A549 (cell line): Measurements from ENCODE around the gene GPHB5. TPM values are rescaled to one million over a fixed set of nuclear protein-coding genes. Genes with fewer than 3 reads are reported as not detected.
"Not testable (repeated sequence)": the region's sequence is repeated elsewhere in the genome, so short reads cannot be mapped to it uniquely, and the experiment has no call there.

Source experiments
- ATAC-seq, 2 experiments: fragments of 200-7000 bp in 1 of 2; fragments of >200 bp in 1 of 2; cut with Nextera tagmentation in 1 of 2; cut with Tn5 transposase in 1 of 2; 3 replicates each; pipeline versions ENCODE4 v1.8.0 to v1.9.1; 2018 to 2020; ENCODE audit warnings: mild to moderate bottlenecking in 1 of 2, moderate library complexity in 1 of 2
- CTCF ChIA-PET: fragments of 300-600 bp; sonication (Branson Sonifier 250); formaldehyde crosslinking; extraction: SDS; loops from one replicate; lab custom pipeline; 2021; ENCODE audit warnings: antibody characterized with exemption, inconsistent platforms; lab: Yijun Ruan, JAX
- POLR2A ChIA-PET: fragments of 350-600 bp; formaldehyde crosslinking; extraction: SDS; loops from one replicate; lab custom pipeline; 2021; ENCODE audit warnings: antibody characterized with exemption, inconsistent platforms; lab: Yijun Ruan, JAX
- DNase-seq, 2 experiments: peaks; one replicate each; pipeline versions ENCODE4 v3.0.0 to v3.0.0-alpha.2; 2011 to 2016; ENCODE audit warnings: low read depth in 1 of 2, low spot score in 1 of 2
- FAIRE-seq: peaks from 2 replicates; lab custom pipeline; 2011; peaks lifted over from hg19 to GRCh38; lab: Jason Lieb, UNC
- H3K27ac ChIP-seq, 2 experiments: fragments of >200 bp; sonication (Bioruptor Twin); formaldehyde crosslinking; 3 replicates each; pipeline ENCODE4 v1.5.1; 2016 to 2017
- H3K4me1 ChIP-seq: fragments of >200 bp; sonication (Bioruptor Twin); formaldehyde crosslinking; 3 replicates; pipeline ENCODE4 v1.6.1; 2016
- H3K4me2 ChIP-seq: fragments of >200 bp; sonication (Bioruptor Twin); formaldehyde crosslinking; 3 replicates; pipeline ENCODE4 v1.6.1; 2016
- H3K4me3 ChIP-seq: fragments of >200 bp; sonication (Bioruptor Twin); formaldehyde crosslinking; 3 replicates; pipeline ENCODE4 v1.5.1; 2016
- H3K9me3 ChIP-seq: fragments of >200 bp; sonication (Bioruptor Twin); formaldehyde crosslinking; 3 replicates; pipeline ENCODE4 v1.6.1; 2016
- CBX2 ChIP-seq: fragments of 200-600 bp; sonication (generic); IDR thresholded peaks from 2 replicates; pipeline ENCODE4 v1.6.1; 2016; ENCODE audit warnings: low read depth, mild to moderate bottlenecking, borderline replicate concordance
- CHD4 ChIP-seq: fragments of 200-600 bp; sonication (generic); IDR thresholded peaks from 2 replicates; pipeline ENCODE4 v1.6.1; 2016; ENCODE audit warnings: antibody characterized with exemption, mild to moderate bottlenecking, borderline replicate concordance
- EHF ChIP-seq: fragments of 250-450 bp; sonication (Bioruptor Pico); IDR thresholded peaks from 2 replicates; pipeline ENCODE4 v1.5.0; 2020; ENCODE audit warnings: mild to moderate bottlenecking
- FOSL2 ChIP-seq, 2 experiments: fragments of 450-650 bp in 1 of 2; fragments of >200 bp in 1 of 2; sonication (Bioruptor Twin) in 1 of 2; formaldehyde crosslinking; IDR thresholded peaks; 2 replicates each; pipeline versions ENCODE4 v1.5.0 to v1.6.1; 2016 to 2020; ENCODE audit warnings: mild to moderate bottlenecking in 1 of 2, moderate library complexity in 1 of 2
- GATA3 ChIP-seq: IDR thresholded peaks from 2 replicates; pipeline ENCODE4 v1.6.1; 2012; ENCODE audit warnings: borderline replicate concordance
- HEYL ChIP-seq: fragments of 250-450 bp; sonication (Bioruptor Pico); IDR thresholded peaks from 2 replicates; pipeline ENCODE4 v1.8.0; 2021; ENCODE audit warnings: mild to moderate bottlenecking, moderate library complexity
- JUN ChIP-seq, 2 experiments: fragments of >200 bp; sonication (Bioruptor Twin); formaldehyde crosslinking; IDR thresholded peaks; 2 replicates in 1 of 2; 3 replicates in 1 of 2; pipeline ENCODE4 v1.6.1; 2016 to 2017
- KDM1A ChIP-seq: fragments of 200-600 bp; sonication (generic); IDR thresholded peaks from 2 replicates; pipeline ENCODE4 v1.6.1; 2016; ENCODE audit warnings: low read depth, mild to moderate bottlenecking
- MYC ChIP-seq: IDR thresholded peaks from 2 replicates; pipeline ENCODE4 v1.6.1; 2012; ENCODE audit warnings: mild to moderate bottlenecking, inconsistent platforms, low read length, improper control_type of control experiment, borderline replicate concordance
- RAD21 ChIP-seq, 2 experiments: fragments of >200 bp in 1 of 2; sonication (Bioruptor Twin) in 1 of 2; formaldehyde crosslinking in 1 of 2; IDR thresholded peaks in 1 of 2; conservative IDR thresholded peaks in 1 of 2; 2 replicates in 1 of 2; 3 replicates in 1 of 2; pipeline ENCODE4 v1.6.1; 2012 to 2018; ENCODE audit warnings: inconsistent platforms in 1 of 2
- RCOR1 ChIP-seq: fragments of 150-350 bp; IDR thresholded peaks from 2 replicates; pipeline ENCODE4 v1.6.1; 2014; ENCODE audit warnings: antibody characterized with exemption, low read length, low read depth
- SMC3 ChIP-seq: fragments of >200 bp; sonication (Bioruptor Twin); formaldehyde crosslinking; IDR thresholded peaks from 3 replicates; pipeline ENCODE4 v1.6.1; 2018; ENCODE audit warnings: inconsistent platforms
- TFCP2L1 ChIP-seq: fragments of 250-450 bp; sonication (Bioruptor Pico); IDR thresholded peaks from 2 replicates; pipeline ENCODE4 v1.5.0; 2021; ENCODE audit warnings: mild to moderate bottlenecking
- USF2 ChIP-seq: fragments of 450-650 bp; IDR thresholded peaks from 2 replicates; pipeline ENCODE4 v1.6.1; 2014; ENCODE audit warnings: antibody characterized with exemption
- ZFP36 ChIP-seq: fragments of 450-650 bp; IDR thresholded peaks from 2 replicates; pipeline ENCODE4 v1.6.1; 2014; ENCODE audit warnings: borderline replicate concordance; ENCODE audit not compliant: partially characterized antibody
- ZSCAN20 ChIP-seq: fragments of 250-450 bp; sonication (Bioruptor Pico); IDR thresholded peaks from 2 replicates; pipeline ENCODE4 v1.8.0; 2022; ENCODE audit warnings: mild to moderate bottlenecking, moderate library complexity
- WGBS: methylation state at CpG from one replicate; pipeline ENCODE4 v1.1.6; 2017; ENCODE audit errors: missing lambda C conversion rate; 5-methylcytosine and 5-hydroxymethylcytosine counted together
- polyA plus RNA-seq, 4 experiments: library from polyadenylated mRNA; depleted of rRNA in 3 of 4; stranded (reverse); fragments of >200 nt; fragmentation: RNase III in 1 of 4; extraction: RNeasy Plus Mini Kit Qiagen cat#74134 plus additional on column Dnase treatment in 1 of 4; gene quantifications; 2 replicates in 3 of 4; 3 replicates in 1 of 4; pipeline ENCODE4 v1.2.3, GENCODE V29; 2011 to 2017
- TF ChIP-seq, protein P1 (sequence below): IDR thresholded peaks from 2 replicates; pipeline ENCODE4 v1.6.1; 2012
- TF ChIP-seq, protein P2 (sequence below): fragments of 250-450 bp; sonication (Bioruptor Pico); IDR thresholded peaks from 2 replicates; pipeline ENCODE4 v1.5.0; 2021; ENCODE audit warnings: mild to moderate bottlenecking, moderate library complexity, borderline replicate concordance
- TF ChIP-seq, protein P3 (sequence below): IDR thresholded peaks from 2 replicates; pipeline ENCODE4 v1.6.1; 2012; ENCODE audit warnings: low read depth, borderline replicate concordance
- TF ChIP-seq, protein P4 (sequence below): fragments of 150-350 bp; IDR thresholded peaks from 2 replicates; pipeline ENCODE4 v1.6.1; 2014; ENCODE audit warnings: low read depth, mild to moderate bottlenecking, low read length

Gene GPHB5
- polyA plus RNA-seq, 2 of the 4 experiments (the other 2 are of a cell fraction) = not detected

- Histone ChIP-seq H3K4me2 (no peak overlapping the region), H3K9me3 (no peaks in the 10 kb centered on the region), H3K4me3 (no peak overlapping the region), H3K27ac (no peak overlapping the region), H3K4me1 (no peaks in the 10 kb centered on the region)
- WGBS = 32% methylated on average over 7 of the region's 7 CpGs
- CTCF ChIA-PET = interaction anchor here (0.8 to 1.6 kb wide), 5 partner anchors 12 to 1473 kb away, joined by 3 to 6 read pairs (median 3); no protein-coding TSS in a partner anchor
- POLR2A ChIA-PET = no interaction called here
- no peak for FAIRE-seq
- no peak for DNase-seq
- ATAC-seq = no peak
- TF ChIP-seq CHD4 = no peak
- TF ChIP-seq, protein P1, sequence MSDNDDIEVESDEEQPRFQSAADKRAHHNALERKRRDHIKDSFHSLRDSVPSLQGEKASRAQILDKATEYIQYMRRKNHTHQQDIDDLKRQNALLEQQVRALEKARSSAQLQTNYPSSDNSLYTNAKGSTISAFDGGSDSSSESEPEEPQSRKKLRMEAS = no peak
- TF ChIP-seq, protein P2, sequence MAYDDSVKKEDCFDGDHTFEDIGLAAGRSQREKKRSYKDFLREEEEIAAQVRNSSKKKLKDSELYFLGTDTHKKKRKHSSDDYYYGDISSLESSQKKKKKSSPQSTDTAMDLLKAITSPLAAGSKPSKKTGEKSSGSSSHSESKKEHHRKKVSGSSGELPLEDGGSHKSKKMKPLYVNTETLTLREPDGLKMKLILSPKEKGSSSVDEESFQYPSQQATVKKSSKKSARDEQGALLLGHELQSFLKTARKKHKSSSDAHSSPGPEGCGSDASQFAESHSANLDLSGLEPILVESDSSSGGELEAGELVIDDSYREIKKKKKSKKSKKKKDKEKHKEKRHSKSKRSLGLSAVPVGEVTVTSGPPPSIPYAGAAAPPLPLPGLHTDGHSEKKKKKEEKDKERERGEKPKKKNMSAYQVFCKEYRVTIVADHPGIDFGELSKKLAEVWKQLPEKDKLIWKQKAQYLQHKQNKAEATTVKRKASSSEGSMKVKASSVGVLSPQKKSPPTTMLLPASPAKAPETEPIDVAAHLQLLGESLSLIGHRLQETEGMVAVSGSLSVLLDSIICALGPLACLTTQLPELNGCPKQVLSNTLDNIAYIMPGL (CRISPR knock-in tag) = no peak
- TF ChIP-seq ZFP36 = no peak
- no peak for TF ChIP-seq TFCP2L1 (CRISPR knock-in tag)
- TF ChIP-seq JUN (IDR thresholded peaks at IDR 0.05) = no peak
- TF ChIP-seq, protein P3, sequence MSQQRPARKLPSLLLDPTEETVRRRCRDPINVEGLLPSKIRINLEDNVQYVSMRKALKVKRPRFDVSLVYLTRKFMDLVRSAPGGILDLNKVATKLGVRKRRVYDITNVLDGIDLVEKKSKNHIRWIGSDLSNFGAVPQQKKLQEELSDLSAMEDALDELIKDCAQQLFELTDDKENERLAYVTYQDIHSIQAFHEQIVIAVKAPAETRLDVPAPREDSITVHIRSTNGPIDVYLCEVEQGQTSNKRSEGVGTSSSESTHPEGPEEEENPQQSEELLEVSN = no peak
- TF ChIP-seq USF2 = no peak
- TF ChIP-seq ZSCAN20 (CRISPR knock-in tag) = no peak
- TF ChIP-seq CBX2 = no peak
- no peak for TF ChIP-seq RAD21 (conservative IDR thresholded peaks at IDR 0.05 in 1 of 2, IDR thresholded peaks at IDR 0.05 in 1 of 2)
- no peak for TF ChIP-seq EHF
- TF ChIP-seq KDM1A = no peak
Measured at GRCh38 chr14:63283884-63284248, 34.9 kb downstream of the GPHB5 start.

GRCh38 chr14:63282997-63283883 is 35.5 kb downstream of the GPHB5 start:
- POLR2A ChIA-PET = no interaction called here
- ATAC-seq (no peak), DNase-seq (no peak), FAIRE-seq (no peak)
- WGBS = 29% methylated on average over 8 of the region's 8 CpGs
- no peaks in the 10 kb centered on the region for H3K9me3 ChIP-seq
- no peak overlapping the region for H3K27ac ChIP-seq
- H3K4me3 ChIP-seq = no peak overlapping the region
- CTCF ChIA-PET = interaction anchor here (0.8 to 1.6 kb wide), 4 partner anchors 26 to 1473 kb away, joined by 3 to 6 read pairs (median 4); no protein-coding TSS in a partner anchor
- H3K4me1 ChIP-seq = no peaks in the 10 kb centered on the region
- H3K4me2 ChIP-seq = no peak overlapping the region
- TF ChIP-seq HEYL (CRISPR knock-in tag) (no peak), MYC (no peak), FOSL2 (IDR thresholded peaks at IDR 0.05) (no peak), FOSL2 (CRISPR knock-in tag; IDR thresholded peaks at IDR 0.05) (no peak), EHF (no peak), USF2 (no peak), SMC3 (no peak), GATA3 (no peak), ZSCAN20 (CRISPR knock-in tag) (no peak), RCOR1 (no peak), CHD4 (no peak)
- TF ChIP-seq, protein P4, sequence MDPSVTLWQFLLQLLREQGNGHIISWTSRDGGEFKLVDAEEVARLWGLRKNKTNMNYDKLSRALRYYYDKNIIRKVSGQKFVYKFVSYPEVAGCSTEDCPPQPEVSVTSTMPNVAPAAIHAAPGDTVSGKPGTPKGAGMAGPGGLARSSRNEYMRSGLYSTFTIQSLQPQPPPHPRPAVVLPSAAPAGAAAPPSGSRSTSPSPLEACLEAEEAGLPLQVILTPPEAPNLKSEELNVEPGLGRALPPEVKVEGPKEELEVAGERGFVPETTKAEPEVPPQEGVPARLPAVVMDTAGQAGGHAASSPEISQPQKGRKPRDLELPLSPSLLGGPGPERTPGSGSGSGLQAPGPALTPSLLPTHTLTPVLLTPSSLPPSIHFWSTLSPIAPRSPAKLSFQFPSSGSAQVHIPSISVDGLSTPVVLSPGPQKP = no peak

GRCh38 chr14:63279933-63280332 is 38.8 kb downstream of the GPHB5 start:
- H3K4me2 ChIP-seq, H3K4me1 ChIP-seq, H3K4me3 ChIP-seq, POLR2A ChIA-PET, DNase-seq, FAIRE-seq, H3K27ac ChIP-seq, ATAC-seq, H3K9me3 ChIP-seq: not testable (repeated sequence)
- 13% methylated on average over 4 of the region's 4 CpGs for WGBS
- CTCF ChIA-PET = interaction anchor here (0.7 to 2.9 kb wide), 5 partner anchors 106 to 1170 kb away, joined by 3 to 16 read pairs (median 3); no protein-coding TSS in a partner anchor
